PC-3 (cell line): ENCODE measurements around the gene MUC12. TPM values are rescaled to one million over a fixed set of nuclear protein-coding genes. Genes with fewer than 3 reads are reported as not detected.
"Not testable (repeated sequence)": the region's sequence is repeated elsewhere in the genome, so short reads cannot be mapped to it uniquely, and the experiment has no call there.

Experiments used
- ATAC-seq: fragments of 200-7000 bp; cut with Tn5 transposase; 2 replicates; pipeline ENCODE4 v1.9.1; 2020; ENCODE audit warnings: mild to moderate bottlenecking, moderate library complexity
- BruUV-seq: library from RNA; stranded (reverse); fragments of 400-500 nt; replicated peaks from 2 replicates; lab custom pipeline; 2021; lab: Mats Ljungman, UMichigan
- CTCF ChIA-PET: fragments of 300-600 bp; sonication (Branson Sonifier 250); formaldehyde crosslinking; loops from one replicate; lab custom pipeline; 2022; ENCODE audit warnings: antibody characterized with exemption; lab: Charles Lee
- POLR2A ChIA-PET: fragments of 300-600 bp; sonication (Branson Sonifier 250); formaldehyde crosslinking; loops from one replicate; lab custom pipeline; 2022; ENCODE audit warnings: antibody characterized with exemption; ENCODE audit not compliant: unreplicated experiment; lab: Charles Lee
- DNase-seq: peaks from one replicate; pipeline ENCODE4 v3.0.0-alpha.2; 2015
- H2AFZ ChIP-seq: fragments of 300-600 bp; sonication (generic); 2 replicates; pipeline ENCODE4 v1.6.0; 2016; ENCODE audit warnings: antibody characterized with exemption, low read length
- H3F3A ChIP-seq: fragments of 300-600 bp; sonication (generic); one replicate; pipeline ENCODE4 v1.6.0; 2017; ENCODE audit warnings: antibody characterized with exemption, low read length, control low read depth, mild to moderate bottlenecking; ENCODE audit not compliant: unreplicated experiment
- H3K27ac ChIP-seq: fragments of 300-600 bp; sonication (generic); 2 replicates; pipeline ENCODE4 v1.5.1; 2016; ENCODE audit warnings: mild to moderate bottlenecking, low read length
- H3K27me3 ChIP-seq: fragments of 300-600 bp; sonication (generic); 2 replicates; pipeline ENCODE4 v1.6.1; 2016; ENCODE audit warnings: low read length, mixed read lengths
- H3K36me3 ChIP-seq: fragments of 300-600 bp; sonication (generic); 2 replicates; pipeline ENCODE4 v1.6.1; 2016; ENCODE audit warnings: low read depth, mixed run types, low read length, mixed read lengths
- H3K4me1 ChIP-seq: fragments of 300-600 bp; sonication (generic); 2 replicates; pipeline ENCODE4 v1.5.1; 2016; ENCODE audit warnings: low read length; ENCODE audit not compliant: insufficient read depth
- H3K4me2 ChIP-seq: fragments of 300-600 bp; sonication (generic); 2 replicates; pipeline ENCODE4 v1.6.0; 2016; ENCODE audit warnings: low read length
- H3K4me3 ChIP-seq: fragments of 300-600 bp; sonication (generic); 2 replicates; pipeline ENCODE4 v1.5.1; 2016; ENCODE audit warnings: mild to moderate bottlenecking, low read length, mixed read lengths
- H3K79me2 ChIP-seq: fragments of 300-600 bp; sonication (generic); 2 replicates; pipeline ENCODE4 v1.6.1; 2017; ENCODE audit warnings: low read length, mixed read lengths
- H3K9ac ChIP-seq: fragments of 300-600 bp; sonication (generic); 2 replicates; pipeline ENCODE4 v1.6.0; 2016; ENCODE audit warnings: mild to moderate bottlenecking, low read length
- H3K9me2 ChIP-seq: fragments of 300-600 bp; sonication (generic); replicated peaks from 2 replicates; pipeline ENCODE4 v1.6.1; 2016; ENCODE audit warnings: mixed run types, low read length, mixed read lengths
- H3K9me3 ChIP-seq: fragments of 300-600 bp; sonication (generic); 2 replicates; pipeline ENCODE4 v1.6.1; 2016; ENCODE audit warnings: low read length, mixed read lengths
- H4K20me1 ChIP-seq: fragments of 300-600 bp; sonication (generic); 2 replicates; pipeline ENCODE4 v1.6.1; 2016; ENCODE audit warnings: low read length, mixed read lengths
- EZH2 ChIP-seq: fragments of 300-600 bp; sonication (generic); IDR thresholded peaks from one replicate; pipeline ENCODE4 v1.6.1; 2017; ENCODE audit warnings: antibody characterized with exemption, mild to moderate bottlenecking, low read length; ENCODE audit not compliant: unreplicated experiment
- EZH2phosphoT487 ChIP-seq: fragments of 300-600 bp; sonication (generic); IDR thresholded peaks from 2 replicates; pipeline ENCODE4 v1.6.1; 2018; ENCODE audit warnings: mild to moderate bottlenecking, antibody characterized with exemption, low read length, borderline replicate concordance
- intact Hi-C: fragments of 100-400 bp; cut with micrococcal nuclease; formaldehyde crosslinking; loops from 2 replicates; pipeline ENCODE4 v1.9.0; 2023
- total RNA-seq: library from RNA; depleted of rRNA; stranded (reverse); fragments of >200 nt; gene quantifications from 2 replicates; pipeline ENCODE4 v1.2.3, GENCODE V29; 2014
- TF ChIP-seq, protein P1 (sequence below): fragments of 300-600 bp; sonication (generic); conservative IDR thresholded peaks from 2 replicates; pipeline ENCODE4 v1.5.1; 2017; ENCODE audit warnings: antibody characterized with exemption, low read depth, mild to moderate bottlenecking, low read length

The MUC12 gene
- total RNA-seq, 1 experiment from 2014 or later = 0.18 TPM

DNA sequence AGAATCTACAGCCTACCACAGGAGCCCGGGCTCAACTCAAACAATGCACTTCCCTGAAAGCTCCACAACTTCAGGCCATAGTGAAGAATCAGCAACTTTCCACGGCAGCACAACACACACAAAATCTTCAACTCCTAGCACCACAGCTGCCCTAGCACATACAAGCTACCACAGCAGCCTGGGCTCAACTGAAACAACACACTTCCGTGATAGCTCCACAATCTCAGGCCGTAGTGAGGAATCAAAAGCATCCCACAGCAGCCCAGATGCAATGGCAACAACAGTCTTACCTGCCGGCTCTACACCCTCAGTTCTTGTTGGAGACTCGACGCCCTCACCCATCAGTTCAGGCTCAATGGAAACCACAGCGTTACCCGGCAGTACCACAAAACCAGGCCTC is 22.3 kb downstream of the MUC12 start:
- Histone ChIP-seq H4K20me1 (no peaks in the 10 kb centered on the region), H3K27me3 (no peaks in the 10 kb centered on the region), H3K36me3 (no peaks in the 10 kb centered on the region), H3K9ac (no peak overlapping the region), H3K4me2 (no peak overlapping the region), H3K79me2 (no peaks in the 10 kb centered on the region), H2AFZ (no peak overlapping the region), H3K4me3 (no peak overlapping the region), H3K27ac (no peak overlapping the region), H3K9me3 (no peaks in the 10 kb centered on the region), H3K4me1 (no peaks in the 10 kb centered on the region), H3F3A (no peaks in the 10 kb centered on the region), H3K9me2 (no peaks in the 10 kb centered on the region)
- no peak for ATAC-seq
- TF ChIP-seq, protein P1, sequence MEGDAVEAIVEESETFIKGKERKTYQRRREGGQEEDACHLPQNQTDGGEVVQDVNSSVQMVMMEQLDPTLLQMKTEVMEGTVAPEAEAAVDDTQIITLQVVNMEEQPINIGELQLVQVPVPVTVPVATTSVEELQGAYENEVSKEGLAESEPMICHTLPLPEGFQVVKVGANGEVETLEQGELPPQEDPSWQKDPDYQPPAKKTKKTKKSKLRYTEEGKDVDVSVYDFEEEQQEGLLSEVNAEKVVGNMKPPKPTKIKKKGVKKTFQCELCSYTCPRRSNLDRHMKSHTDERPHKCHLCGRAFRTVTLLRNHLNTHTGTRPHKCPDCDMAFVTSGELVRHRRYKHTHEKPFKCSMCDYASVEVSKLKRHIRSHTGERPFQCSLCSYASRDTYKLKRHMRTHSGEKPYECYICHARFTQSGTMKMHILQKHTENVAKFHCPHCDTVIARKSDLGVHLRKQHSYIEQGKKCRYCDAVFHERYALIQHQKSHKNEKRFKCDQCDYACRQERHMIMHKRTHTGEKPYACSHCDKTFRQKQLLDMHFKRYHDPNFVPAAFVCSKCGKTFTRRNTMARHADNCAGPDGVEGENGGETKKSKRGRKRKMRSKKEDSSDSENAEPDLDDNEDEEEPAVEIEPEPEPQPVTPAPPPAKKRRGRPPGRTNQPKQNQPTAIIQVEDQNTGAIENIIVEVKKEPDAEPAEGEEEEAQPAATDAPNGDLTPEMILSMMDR = no peak
- TF ChIP-seq EZH2 (no peak), EZH2phosphoT487 (no peak)
- ChIA-PET POLR2A (no interaction called here), CTCF (no interaction called here)
- no peak for DNase-seq
- BruUV-seq = no TSS peak
- intact Hi-C loops = no loop called here

DNA sequence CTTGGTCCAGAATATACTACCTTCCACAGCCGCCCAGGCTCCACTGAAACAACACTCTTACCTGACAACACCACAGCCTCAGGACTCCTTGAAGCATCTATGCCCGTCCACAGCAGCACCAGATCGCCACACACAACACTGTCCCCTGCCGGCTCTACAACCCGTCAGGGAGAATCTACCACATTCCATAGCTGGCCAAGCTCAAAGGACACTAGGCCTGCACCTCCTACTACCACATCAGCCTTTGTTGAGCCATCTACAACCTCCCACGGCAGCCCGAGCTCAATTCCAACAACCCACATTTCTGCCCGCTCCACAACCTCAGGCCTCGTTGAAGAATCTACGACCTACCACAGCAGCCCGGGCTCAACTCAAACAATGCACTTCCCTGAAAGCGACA is 22.9 kb downstream of the MUC12 start:
- H2AFZ ChIP-seq, H3K4me2 ChIP-seq, POLR2A ChIA-PET, H3K4me3 ChIP-seq, H3K36me3 ChIP-seq, BruUV-seq, H3K9me3 ChIP-seq, H3K4me1 ChIP-seq, H3K27me3 ChIP-seq, H3K79me2 ChIP-seq, DNase-seq, H4K20me1 ChIP-seq, CTCF ChIA-PET, ATAC-seq, H3K9ac ChIP-seq, H3K9me2 ChIP-seq, intact Hi-C loops, H3K27ac ChIP-seq, H3F3A ChIP-seq: not testable (repeated sequence)

DNA sequence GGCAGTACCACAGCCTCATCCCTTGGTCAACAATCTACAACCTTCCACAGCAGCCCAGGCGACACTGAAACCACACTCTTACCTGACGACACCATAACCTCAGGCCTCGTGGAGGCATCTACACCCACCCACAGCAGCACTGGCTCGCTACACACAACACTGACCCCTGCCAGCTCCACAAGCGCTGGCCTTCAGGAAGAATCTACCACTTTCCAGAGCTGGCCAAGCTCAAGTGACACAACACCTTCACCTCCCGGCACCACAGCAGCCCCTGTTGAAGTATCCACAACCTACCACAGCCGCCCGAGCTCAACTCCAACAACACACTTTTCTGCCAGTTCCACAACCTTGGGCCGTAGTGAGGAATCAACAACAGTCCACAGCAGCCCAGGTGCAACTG is 25.3 kb downstream of the MUC12 start:
- H3K4me2 ChIP-seq, H2AFZ ChIP-seq, H3K9ac ChIP-seq, intact Hi-C loops, CTCF ChIA-PET, H4K20me1 ChIP-seq, H3K9me3 ChIP-seq, H3K27me3 ChIP-seq, H3K79me2 ChIP-seq, H3K27ac ChIP-seq, H3K9me2 ChIP-seq, H3F3A ChIP-seq, POLR2A ChIA-PET, ATAC-seq, BruUV-seq, H3K4me3 ChIP-seq, H3K4me1 ChIP-seq, H3K36me3 ChIP-seq, DNase-seq: not testable (repeated sequence)

DNA sequence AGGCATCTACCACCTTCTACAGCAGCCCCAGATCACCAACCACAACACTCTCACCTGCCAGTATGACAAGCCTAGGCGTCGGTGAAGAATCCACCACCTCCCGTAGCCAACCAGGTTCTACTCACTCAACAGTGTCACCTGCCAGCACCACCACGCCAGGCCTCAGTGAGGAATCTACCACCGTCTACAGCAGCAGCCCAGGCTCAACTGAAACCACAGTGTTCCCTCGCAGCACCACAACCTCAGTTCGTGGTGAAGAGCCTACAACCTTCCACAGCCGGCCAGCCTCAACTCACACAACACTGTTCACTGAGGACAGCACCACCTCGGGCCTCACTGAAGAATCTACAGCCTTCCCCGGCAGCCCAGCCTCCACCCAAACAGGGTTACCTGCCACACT is 29.2 kb downstream of the MUC12 start:
- H3K4me3 ChIP-seq, ATAC-seq, H3K9me2 ChIP-seq, H3K4me2 ChIP-seq, POLR2A ChIA-PET, H3K27me3 ChIP-seq, BruUV-seq, H4K20me1 ChIP-seq, H3K4me1 ChIP-seq, H2AFZ ChIP-seq, intact Hi-C loops, DNase-seq, H3K27ac ChIP-seq, H3K36me3 ChIP-seq, H3K79me2 ChIP-seq, H3K9ac ChIP-seq, H3K9me3 ChIP-seq, H3F3A ChIP-seq, CTCF ChIA-PET: not testable (repeated sequence)

DNA sequence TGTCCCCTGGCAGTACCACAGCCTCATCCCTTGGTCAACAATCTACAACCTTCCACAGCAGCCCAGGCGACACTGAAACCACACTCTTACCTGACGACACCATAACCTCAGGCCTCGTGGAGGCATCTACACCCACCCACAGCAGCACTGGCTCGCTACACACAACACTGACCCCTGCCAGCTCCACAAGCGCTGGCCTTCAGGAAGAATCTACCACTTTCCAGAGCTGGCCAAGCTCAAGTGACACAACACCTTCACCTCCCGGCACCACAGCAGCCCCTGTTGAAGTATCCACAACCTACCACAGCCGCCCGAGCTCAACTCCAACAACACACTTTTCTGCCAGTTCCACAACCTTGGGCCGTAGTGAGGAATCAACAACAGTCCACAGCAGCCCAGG is 30.0 kb downstream of the MUC12 start:
- H3K27ac ChIP-seq, CTCF ChIA-PET, H3K9me3 ChIP-seq, H3F3A ChIP-seq, ATAC-seq, H3K27me3 ChIP-seq, H3K4me3 ChIP-seq, DNase-seq, H4K20me1 ChIP-seq, POLR2A ChIA-PET, H3K4me1 ChIP-seq, H3K9me2 ChIP-seq, H3K79me2 ChIP-seq, intact Hi-C loops, BruUV-seq, H2AFZ ChIP-seq, H3K9ac ChIP-seq, H3K36me3 ChIP-seq, H3K4me2 ChIP-seq: not testable (repeated sequence)

DNA sequence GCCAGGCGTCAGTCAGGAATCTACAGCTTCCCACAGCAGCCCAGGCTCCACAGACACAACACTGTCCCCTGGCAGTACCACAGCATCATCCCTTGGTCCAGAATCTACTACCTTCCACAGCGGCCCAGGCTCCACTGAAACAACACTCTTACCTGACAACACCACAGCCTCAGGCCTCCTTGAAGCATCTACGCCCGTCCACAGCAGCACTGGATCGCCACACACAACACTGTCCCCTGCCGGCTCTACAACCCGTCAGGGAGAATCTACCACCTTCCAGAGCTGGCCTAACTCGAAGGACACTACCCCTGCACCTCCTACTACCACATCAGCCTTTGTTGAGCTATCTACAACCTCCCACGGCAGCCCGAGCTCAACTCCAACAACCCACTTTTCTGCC is 30.7 kb downstream of the MUC12 start:
- H3K27ac ChIP-seq, POLR2A ChIA-PET, H3K79me2 ChIP-seq, DNase-seq, BruUV-seq, H3K27me3 ChIP-seq, H3K4me3 ChIP-seq, H2AFZ ChIP-seq, ATAC-seq, H3K4me1 ChIP-seq, H3K9me3 ChIP-seq, H3K4me2 ChIP-seq, H3F3A ChIP-seq, H3K9me2 ChIP-seq, H3K9ac ChIP-seq, H4K20me1 ChIP-seq, CTCF ChIA-PET, H3K36me3 ChIP-seq, intact Hi-C loops: not testable (repeated sequence)
